ENCODE measurements around the gene ANO10.

Gene ANO10

GRCh38 chr3:43331381-43331780 is 290.4 kb downstream of the ANO10 start:
- DNase-seq (ENCODE audit: insufficient read length, low spot score) (no peak), FAIRE-seq (no peak)

GRCh38 chr3:43330981-43331380 is 290.8 kb downstream of the ANO10 start:
- FAIRE-seq: no peak
- no peak for DNase-seq (ENCODE audit: insufficient read length, low spot score)

- no peak for FAIRE-seq
Measured at GRCh38 chr3:43328653-43329052, 293.2 kb downstream of the ANO10 start.

GRCh38 chr3:43327582-43327979 is 294.2 kb downstream of the ANO10 start:
- no peak for FAIRE-seq

More at GRCh38 chr3:43328653-43329052, 293.2 kb downstream of the ANO10 start:
- DNase-seq (ENCODE audit: insufficient read length, low spot score): no peak

GRCh38 chr3:43326891-43327581 is 294.8 kb downstream of the ANO10 start:
- FAIRE-seq (no peak), DNase-seq (ENCODE audit: insufficient read length, low spot score) (no peak)

More at GRCh38 chr3:43327582-43327979, 294.2 kb downstream of the ANO10 start:
- DNase-seq (ENCODE audit: insufficient read length, low spot score): no peak

GRCh38 chr3:43323541-43323940 is 298.3 kb downstream of the ANO10 start:
- FAIRE-seq: no peak
- DNase-seq (ENCODE audit: insufficient read length, low spot score): no peak

- FAIRE-seq (no peak), DNase-seq (ENCODE audit: insufficient read length, low spot score) (no peak)
Measured at GRCh38 chr3:43320288-43320687, 301.5 kb downstream of the ANO10 start.

GRCh38 chr3:43319794-43320193 is 302.0 kb downstream of the ANO10 start:
- no peak for DNase-seq (ENCODE audit: insufficient read length, low spot score)
- no peak for FAIRE-seq

GRCh38 chr3:43319376-43319775 is 302.4 kb downstream of the ANO10 start:
- FAIRE-seq (no peak), DNase-seq (ENCODE audit: insufficient read length, low spot score) (no peak)

- FAIRE-seq (no peak), DNase-seq (ENCODE audit: insufficient read length, low spot score) (no peak)
Measured at GRCh38 chr3:43317461-43318316, 304.1 kb downstream of the ANO10 start.

GRCh38 chr3:43316783-43317460 is 304.9 kb downstream of the ANO10 start:
- no peak for FAIRE-seq
- DNase-seq (ENCODE audit: insufficient read length, low spot score): no peak

All from HTR-8/SVneo (cell line).